HepG2 (cell line): ENCODE data around the gene HTRA2. TPM values are rescaled to one million over a fixed set of nuclear protein-coding genes. Genes with fewer than 3 reads are reported as not detected.

Experiments used
- DBP ChIP-seq: sonication (generic); formaldehyde crosslinking; IDR thresholded peaks from 2 replicates; pipeline ENCODE4 v1.4.0; 2020; ENCODE audit warnings: missing genetic modification reagents; ENCODE audit errors: not compliant biosample characterization
- NFIB ChIP-seq: sonication (generic); formaldehyde crosslinking; IDR thresholded peaks from 2 replicates; pipeline ENCODE4 v1.9.0; 2021; ENCODE audit warnings: missing genetic modification reagents, mild to moderate bottlenecking, borderline replicate concordance
- SNAI1 ChIP-seq: sonication (generic); formaldehyde crosslinking; IDR thresholded peaks from 2 replicates; pipeline ENCODE4 v1.5.0; 2020; ENCODE audit warnings: mild to moderate bottlenecking, missing genetic modification reagents, borderline replicate concordance
- STAT6 ChIP-seq: sonication (generic); formaldehyde crosslinking; IDR thresholded peaks from 2 replicates; pipeline ENCODE4 v1.4.0; 2020; ENCODE audit warnings: missing genetic modification reagents, mild to moderate bottlenecking, borderline replicate concordance
- TAF1 ChIP-seq: sonication (generic); formaldehyde crosslinking; IDR thresholded peaks from 2 replicates; pipeline ENCODE4 v1.4.0; 2020; ENCODE audit warnings: missing genetic modification reagents
- TFDP2 ChIP-seq: sonication (generic); formaldehyde crosslinking; IDR thresholded peaks from 2 replicates; pipeline ENCODE4 v1.4.0; 2020; ENCODE audit warnings: missing genetic modification reagents
- U2AF1 ChIP-seq: fragments of 200-400 bp; formaldehyde crosslinking; optimal IDR thresholded peaks from 2 replicates; pipeline ENCODE3; 2017; ENCODE audit warnings: mild to moderate bottlenecking, low read depth, low read length
- ZNF407 ChIP-seq: sonication (generic); formaldehyde crosslinking; IDR thresholded peaks from one replicate; pipeline ENCODE4 v1.5.1; 2020; ENCODE audit warnings: mild to moderate bottlenecking, missing genetic modification reagents; ENCODE audit errors: not compliant biosample characterization
- ZNF782 ChIP-seq: sonication (generic); formaldehyde crosslinking; IDR thresholded peaks from 2 replicates; pipeline ENCODE4 v1.4.0; 2020; ENCODE audit warnings: missing genetic modification reagents, mild to moderate bottlenecking, borderline replicate concordance
- ZNF841 ChIP-seq: sonication (generic); formaldehyde crosslinking; IDR thresholded peaks from 2 replicates; pipeline ENCODE4 v1.8.1; 2023; ENCODE audit warnings: missing genetic modification reagents, borderline replicate concordance
- ZSCAN21 ChIP-seq: sonication (generic); formaldehyde crosslinking; IDR thresholded peaks from 2 replicates; pipeline ENCODE4 v1.8.0; 2022; ENCODE audit warnings: mild to moderate bottlenecking, missing genetic modification reagents, moderate library complexity, borderline replicate concordance
- ZZZ3 ChIP-seq: sonication (generic); formaldehyde crosslinking; IDR thresholded peaks from 2 replicates; pipeline ENCODE4 v1.4.0; 2020; ENCODE audit warnings: missing genetic modification reagents, mild to moderate bottlenecking, borderline replicate concordance
- polyA plus RNA-seq, 8 experiments: library from polyadenylated mRNA; depleted of rRNA in 3 of 8; stranded (reverse) in 7 of 8; unstranded in 1 of 8; fragments of >200 nt; fragmentation: Illumina TruSeq in 4 of 8; extraction: Trizol in 4 of 8; gene quantifications; 2 replicates each; pipeline versions ENCODE4 v1.2.1 to v1.2.3, GENCODE V29; 2011 to 2016; ENCODE audit warnings: low read depth in 4 of 8, missing spikeins in 1 of 8, mixed read lengths in 1 of 8; ENCODE audit not compliant: insufficient read depth in 1 of 8
- total RNA-seq, 5 experiments: library from RNA; depleted of rRNA; stranded (reverse); fragments of >200 nt; fragmentation: Illumina TruSeq; extraction: Trizol; gene quantifications; 2 replicates each; pipeline ENCODE4 v1.2.3, GENCODE V29; 2016; ENCODE audit warnings: low read depth in 1 of 5
- TF ChIP-seq, protein P1 (sequence below): sonication (generic); formaldehyde crosslinking; IDR thresholded peaks from 2 replicates; pipeline ENCODE4 v1.8.0; 2022; ENCODE audit warnings: missing genetic modification reagents, mild to moderate bottlenecking, inconsistent platforms, borderline replicate concordance

HTRA2 gene
- total and polyA plus RNA-seq, 2 of the 13 experiments (the other 11 are each of a cell fraction or from before 2014, with no cell fraction given), result 47.7 to 50.3 TPM

- peak; percentile 74; the same call in 1 of the 2 replicates for TF ChIP-seq STAT6 (CRISPR knock-in tag)
- TF ChIP-seq ZNF407 (CRISPR knock-in tag), result no peak
- no peak for TF ChIP-seq TFDP2 (CRISPR knock-in tag)
- no peak for TF ChIP-seq U2AF1
- no peak for TF ChIP-seq ZNF782 (CRISPR knock-in tag)
- TF ChIP-seq, protein P1, sequence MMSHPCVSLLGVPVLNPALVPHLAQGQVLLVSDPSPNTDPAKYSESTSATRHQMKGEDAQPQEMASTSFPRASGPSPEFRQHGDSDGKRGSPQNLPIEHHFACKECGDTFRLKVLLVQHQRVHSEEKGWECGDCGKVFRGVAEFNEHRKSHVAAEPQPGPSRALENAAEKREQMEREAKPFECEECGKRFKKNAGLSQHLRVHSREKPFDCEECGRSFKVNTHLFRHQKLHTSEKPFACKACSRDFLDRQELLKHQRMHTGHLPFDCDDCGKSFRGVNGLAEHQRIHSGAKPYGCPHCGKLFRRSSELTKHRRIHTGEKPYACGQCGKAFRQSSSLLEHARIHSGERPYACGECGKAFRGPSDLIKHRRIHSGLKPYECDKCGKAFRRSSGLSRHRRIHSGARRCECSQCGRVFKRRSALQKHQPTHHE (CRISPR knock-in tag), result no peak; the same call in 1 of the 2 replicates
- no peak; the same call in 1 of the 2 replicates for TF ChIP-seq ZZZ3 (CRISPR knock-in tag)
- TF ChIP-seq SNAI1 (CRISPR knock-in tag), result no peak
- 0 out of 2 replicates have a peak, but pooled peaks have one; percentile 22 for TF ChIP-seq ZSCAN21 (CRISPR knock-in tag)
- TF ChIP-seq DBP, result no peak
- peak; percentile 82; the same call in 1 of the 2 replicates for TF ChIP-seq TAF1
- 0 out of 2 replicates have a peak, but pooled peaks have one; percentile 56 for TF ChIP-seq ZNF841 (CRISPR knock-in tag)
- no peak; the same call in 1 of the 2 replicates for TF ChIP-seq NFIB (CRISPR knock-in tag)
Observed at GRCh38 chr2:74502147-74502719, 27.5 kb upstream of the HTRA2 start (continued).
